Amniotic stem cell (primary cell): ENCODE measurements around the gene ST7.
A peak's percentile ranks its signal among the peaks of the same experiment; 100 is the strongest.

Experiments used
- DNase-seq: peaks from one replicate; lab custom pipeline; 2025; lab: John Stamatoyannopoulos, UW

ST7 gene

GRCh38 chr7:117132321-117133120 lies 179.2 kb downstream of the ST7 start:
- peak; percentile 78 for DNase-seq

DNA sequence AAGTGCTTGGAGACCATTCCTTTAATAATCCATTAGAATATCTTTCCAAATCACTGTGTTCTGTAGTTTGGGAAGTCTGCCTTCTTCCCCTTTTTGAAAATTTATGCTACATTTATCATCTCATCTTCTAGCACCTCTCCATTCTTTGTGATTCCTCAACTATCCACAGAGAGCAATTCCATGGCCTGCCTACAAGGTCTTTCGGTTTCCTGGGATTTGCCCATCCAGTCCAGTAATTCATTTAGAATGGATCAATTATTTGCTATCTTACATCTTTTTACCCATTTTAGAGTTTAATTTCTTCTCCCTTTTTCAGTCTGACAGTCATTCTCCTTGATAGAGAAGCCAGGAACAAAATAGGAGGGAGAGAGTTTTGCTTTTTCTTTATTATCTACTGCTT lies 179.8 kb downstream of the ST7 start:
- no peak for DNase-seq

GRCh38 chr7:117134411-117134810 lies 181.1 kb downstream of the ST7 start:
- DNase-seq: no peak

GRCh38 chr7:117134889-117135552 lies 181.7 kb downstream of the ST7 start:
- DNase-seq: no peak

- no peak for DNase-seq
Measured at GRCh38 chr7:117135553-117135891, 182.2 kb downstream of the ST7 start.

- no peak for DNase-seq
Measured at GRCh38 chr7:117137868-117138267, 184.6 kb downstream of the ST7 start.

- DNase-seq: no peak
Measured at GRCh38 chr7:117138495-117138894, 185.2 kb downstream of the ST7 start.

- no peak for DNase-seq
Measured at GRCh38 chr7:117138981-117139380, 185.7 kb downstream of the ST7 start.

DNA sequence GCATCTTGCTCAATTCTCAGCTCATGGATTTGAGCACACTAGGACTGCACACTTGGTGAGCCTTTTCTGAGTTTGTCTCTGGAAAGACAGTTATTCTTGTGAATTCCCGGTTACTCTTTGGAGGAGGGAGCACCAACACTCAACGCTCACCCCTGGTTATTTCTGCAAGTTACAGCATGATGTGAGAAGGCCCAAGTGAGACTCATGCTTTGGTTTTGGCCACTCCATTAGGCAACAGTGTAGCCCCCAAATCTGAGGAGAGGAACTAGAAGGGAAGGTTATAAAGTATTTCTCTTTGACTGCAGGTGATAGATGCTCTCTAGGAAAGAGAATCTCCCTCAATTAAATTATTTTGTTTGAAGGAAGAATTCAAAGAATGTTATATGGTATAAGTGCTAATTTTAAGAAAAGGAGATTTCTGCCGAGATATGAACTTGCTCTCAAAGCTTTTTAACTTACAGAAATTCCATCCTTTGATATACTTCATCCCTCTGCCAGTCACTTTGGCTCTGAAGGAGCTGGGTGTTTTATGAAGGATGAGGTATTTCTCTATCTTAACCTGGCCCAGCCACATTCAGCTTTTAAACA lies 186.2 kb downstream of the ST7 start:
- no peak for DNase-seq

GRCh38 chr7:117140921-117141320 lies 187.6 kb downstream of the ST7 start:
- no peak for DNase-seq

GRCh38 chr7:117143066-117143465 lies 189.8 kb downstream of the ST7 start:
- no peak for DNase-seq

DNA sequence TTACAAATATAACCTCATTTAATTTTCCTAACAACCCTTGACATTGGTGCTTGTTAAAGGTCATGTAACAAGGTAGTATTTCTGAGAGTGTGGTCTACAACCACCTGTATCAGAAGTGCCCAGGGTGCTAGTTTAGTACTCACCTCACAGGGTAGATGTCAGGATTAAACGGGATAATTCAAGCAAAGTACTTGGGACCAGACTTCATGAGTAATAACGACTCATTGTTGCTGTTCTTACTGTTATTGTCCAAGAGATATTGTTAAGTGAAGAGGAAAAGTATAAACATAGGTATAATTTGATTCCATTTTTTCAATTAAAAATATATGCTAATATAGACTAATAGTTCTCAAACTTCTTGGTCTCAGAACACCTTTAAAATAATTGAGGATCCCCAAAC lies 190.3 kb downstream of the ST7 start:
- no peak for DNase-seq

DNA sequence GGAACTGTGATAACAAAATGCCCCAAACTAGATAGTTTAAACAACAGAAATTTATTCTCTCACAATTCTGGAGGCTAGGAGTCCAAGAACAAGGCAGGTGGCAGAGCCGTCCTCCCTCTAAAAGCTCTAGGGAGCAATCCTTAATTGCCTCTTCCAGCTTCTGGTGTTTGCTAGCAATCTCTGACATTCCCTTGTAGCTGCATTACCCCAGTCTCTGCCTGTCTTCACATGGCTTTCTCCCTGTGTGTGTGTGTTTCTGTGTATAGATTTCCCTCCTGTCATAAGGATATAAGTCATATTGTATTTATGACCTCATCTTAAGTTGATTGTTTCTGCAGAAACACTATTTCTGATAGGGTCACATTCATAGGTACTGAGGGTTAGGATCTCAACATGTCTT lies 192.0 kb downstream of the ST7 start:
- no peak for DNase-seq

GRCh38 chr7:117146059-117146458 lies 192.8 kb downstream of the ST7 start:
- no peak for DNase-seq

- DNase-seq: no peak
Measured at GRCh38 chr7:117146511-117146910, 193.2 kb downstream of the ST7 start.

DNA sequence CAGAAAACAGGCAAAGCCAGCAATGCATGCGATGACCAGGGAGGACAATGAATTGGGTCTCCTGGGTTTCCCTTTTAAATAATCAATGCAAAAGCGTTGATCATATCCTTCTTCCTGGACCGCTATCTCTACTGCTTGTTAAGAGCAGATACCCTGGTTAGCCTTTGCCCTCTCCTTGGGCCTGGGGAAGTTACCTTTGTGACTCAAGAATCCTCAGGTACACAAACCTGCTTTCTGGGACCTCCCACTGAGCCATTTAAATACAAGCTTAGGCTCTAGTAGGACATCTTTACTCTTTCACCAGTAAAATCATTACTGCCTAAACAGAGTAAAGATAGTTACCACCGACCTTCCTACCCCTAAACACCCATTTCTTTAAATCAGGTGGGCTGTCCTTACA lies 195.7 kb downstream of the ST7 start:
- DNase-seq: no peak

DNA sequence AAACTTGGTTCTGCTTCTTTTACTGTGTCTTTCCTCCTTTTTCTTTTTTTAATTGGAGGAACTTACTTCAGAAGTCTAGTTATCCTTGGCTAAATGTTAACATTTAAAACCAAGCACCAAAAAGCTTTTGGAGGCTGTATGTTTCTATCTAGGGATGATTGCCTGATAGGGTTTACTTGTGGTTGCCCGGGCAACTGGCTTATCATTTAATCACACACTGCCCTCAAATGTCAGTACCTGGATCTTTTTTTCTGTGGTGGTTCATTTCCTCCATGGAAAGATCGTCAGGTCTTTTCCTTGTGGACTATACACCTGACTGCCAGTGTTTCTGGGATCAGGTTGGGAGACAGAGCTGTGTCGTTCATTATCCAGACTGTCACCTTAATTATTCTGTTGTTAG lies 196.4 kb downstream of the ST7 start:
- DNase-seq: no peak

DNA sequence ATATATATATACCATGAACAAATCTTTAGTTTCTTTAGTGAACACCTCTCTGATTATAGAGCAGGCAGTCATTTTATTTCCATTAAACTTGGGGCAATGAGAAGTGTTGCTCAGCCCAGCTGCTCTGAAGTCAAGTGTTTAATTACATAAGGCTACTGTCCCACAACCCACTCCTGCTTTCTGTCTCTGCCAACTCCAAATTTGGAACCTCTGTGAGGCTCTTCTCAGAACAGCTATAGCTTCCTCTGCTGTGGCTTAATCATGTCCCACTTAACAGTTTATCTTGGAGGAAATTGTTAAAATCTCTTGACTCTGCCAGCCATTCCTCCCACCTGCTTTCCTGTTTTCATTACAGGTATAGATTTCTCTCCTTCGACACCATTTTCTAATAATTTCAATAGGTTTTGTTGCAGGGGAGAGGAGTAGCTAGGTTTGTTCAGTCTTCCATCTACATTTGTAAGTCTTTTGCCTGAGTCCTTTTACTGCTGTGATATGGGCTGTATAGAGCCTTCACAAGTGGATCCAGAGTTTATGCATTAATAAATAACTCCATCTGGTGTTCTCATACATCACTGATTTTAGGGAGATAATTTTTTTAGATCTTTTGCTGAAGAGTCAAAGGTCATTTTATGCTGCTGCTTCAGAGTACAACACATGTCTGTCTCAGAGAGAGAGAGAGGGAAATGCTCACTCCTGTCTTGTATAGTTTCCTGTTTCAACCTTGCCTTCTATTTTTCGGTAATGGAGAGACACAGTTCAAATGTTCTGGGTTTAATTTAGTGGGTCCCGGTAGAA lies 199.1 kb downstream of the ST7 start:
- no peak for DNase-seq

DNA sequence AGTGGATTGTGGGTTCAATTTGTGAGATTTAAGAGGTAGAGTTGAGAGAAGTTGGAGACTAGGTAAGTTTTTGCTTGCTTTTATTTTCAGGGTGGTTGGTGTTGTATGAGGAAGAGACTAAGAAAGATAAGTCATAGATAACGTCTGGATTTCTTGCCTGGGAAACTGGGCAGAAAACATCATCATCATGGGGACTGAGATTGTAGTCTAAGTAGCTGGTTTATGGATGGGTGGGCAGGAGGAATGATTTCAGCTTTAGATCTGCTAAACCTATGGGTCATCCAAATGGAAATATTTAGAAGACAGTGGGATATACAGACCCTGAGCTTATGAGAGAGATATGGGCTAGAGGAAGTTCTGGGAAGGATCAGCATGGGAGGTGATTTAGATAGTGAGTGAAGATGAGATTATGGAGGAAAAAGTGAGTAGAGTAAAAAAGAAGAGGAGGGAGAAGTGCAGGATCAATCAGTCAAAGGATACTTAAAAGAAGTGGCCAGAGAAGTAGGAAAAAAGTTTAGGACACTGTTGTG lies 199.8 kb downstream of the ST7 start:
- DNase-seq: no peak

DNA sequence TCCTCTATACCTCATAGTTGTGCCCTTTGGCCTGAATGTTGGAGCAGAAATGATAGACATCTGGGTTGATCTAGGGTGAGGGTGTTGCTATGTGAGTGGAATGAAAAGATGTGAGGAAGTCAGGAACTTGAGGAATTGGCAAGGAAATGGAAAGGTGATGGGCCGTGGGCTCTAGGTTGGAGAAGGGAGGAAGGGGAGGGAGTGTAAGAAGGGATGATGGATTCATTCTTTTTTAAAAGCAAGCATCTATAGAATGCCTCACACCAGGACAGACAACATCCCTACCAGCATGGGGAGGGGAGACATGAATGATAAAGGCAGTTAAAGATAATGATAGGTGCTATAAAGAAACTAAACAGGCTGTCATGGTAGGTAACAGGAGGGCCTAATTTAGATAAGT lies 201.4 kb downstream of the ST7 start:
- DNase-seq: no peak

DNA sequence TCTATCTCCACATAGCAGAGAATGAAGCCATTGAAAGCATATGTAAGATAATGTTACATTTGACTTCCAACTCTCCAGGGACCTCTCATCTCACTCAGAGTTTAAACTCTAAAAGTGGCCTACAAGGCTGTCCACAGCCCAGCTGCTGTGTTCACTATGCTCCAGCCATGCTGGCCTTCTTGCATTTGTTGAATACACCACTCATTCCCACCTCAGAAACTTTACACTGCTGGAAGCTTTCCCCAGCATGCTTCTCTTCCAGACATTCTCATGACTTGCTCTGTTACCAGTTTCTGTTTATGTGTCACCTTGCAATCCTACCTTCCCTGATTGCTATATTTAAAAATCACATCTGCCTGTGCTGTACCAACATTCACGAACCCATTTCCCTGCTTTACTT lies 202.4 kb downstream of the ST7 start:
- DNase-seq: no peak
